ENCODE measurements around the gene ORAI2.
"Not testable (repeated sequence)": the region's sequence is repeated elsewhere in the genome, so short reads cannot be mapped to it uniquely, and the experiment has no call there.

ORAI2 gene

DNA sequence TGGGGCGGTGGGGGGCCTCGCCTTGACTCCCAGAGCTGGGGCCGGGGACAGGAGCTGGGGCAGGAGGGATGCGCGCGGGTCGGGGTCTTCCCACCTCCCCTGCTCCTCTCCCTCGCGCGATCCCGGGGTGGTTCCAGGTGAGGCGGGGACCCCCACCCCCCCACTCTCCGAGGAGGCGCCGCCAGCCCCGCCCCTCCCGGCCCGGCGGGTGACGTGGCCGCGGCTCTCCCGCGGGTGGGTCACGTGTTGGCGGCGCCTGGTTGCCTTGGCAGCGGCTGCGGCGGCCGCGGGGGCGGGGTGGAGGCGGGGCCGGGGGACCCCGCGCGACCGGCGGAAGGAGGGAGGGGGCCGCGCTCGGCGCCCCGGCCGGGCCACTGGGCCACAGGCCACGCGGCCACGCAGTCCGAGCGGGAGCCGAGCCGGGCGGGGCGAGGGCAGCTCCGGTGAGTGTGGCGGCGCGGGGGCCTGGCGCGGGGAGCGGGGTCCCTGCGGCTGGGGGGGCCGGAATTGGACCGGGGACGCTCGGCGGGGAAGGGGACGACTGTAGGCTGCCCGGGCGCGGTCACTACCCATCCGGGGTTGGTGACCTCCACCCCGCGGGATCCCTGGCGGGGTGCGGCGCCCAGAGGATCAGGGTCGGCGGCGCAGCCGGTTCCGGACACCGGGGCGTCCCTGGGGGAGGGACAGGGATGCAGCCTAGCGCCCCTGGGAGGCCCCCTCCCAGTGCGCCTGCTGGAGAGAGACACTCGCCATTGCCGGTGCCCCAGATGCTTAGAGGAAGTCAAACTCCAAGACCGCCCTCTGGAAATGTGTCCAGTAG is at the start of gene ORAI2:
TSS of gene ORAI2 (plus strand) at position 357 of the 820 bp plus-strand sequence. CDS start 5,382 bp downstream, outside the sequence.
- peak; percentile 28 to 72 for DNase-seq

GRCh38 chr7:102387064-102387463 is 46.3 kb upstream of the ORAI2 start:
- no peak for DNase-seq

DNA sequence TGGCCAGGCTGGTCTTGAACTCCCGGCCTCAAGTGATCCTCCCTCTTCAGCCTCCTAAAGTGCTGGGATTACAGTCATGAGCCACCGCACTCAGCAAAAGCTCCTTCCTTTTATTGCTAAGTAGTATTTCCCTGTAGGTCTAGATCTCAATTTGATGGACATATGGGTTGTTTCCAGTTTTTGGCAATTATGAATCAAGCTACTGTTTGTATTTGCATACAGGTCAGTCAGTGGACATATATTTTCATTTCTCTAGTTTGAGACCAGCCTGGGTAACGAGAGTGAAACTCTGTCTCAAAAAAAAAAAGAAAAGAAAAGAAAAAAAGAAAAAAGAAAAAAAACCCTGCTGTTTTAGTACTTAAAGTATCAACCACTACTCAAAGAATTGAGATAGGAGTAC is 43.6 kb upstream of the ORAI2 start:
- DNase-seq, result no peak

DNA sequence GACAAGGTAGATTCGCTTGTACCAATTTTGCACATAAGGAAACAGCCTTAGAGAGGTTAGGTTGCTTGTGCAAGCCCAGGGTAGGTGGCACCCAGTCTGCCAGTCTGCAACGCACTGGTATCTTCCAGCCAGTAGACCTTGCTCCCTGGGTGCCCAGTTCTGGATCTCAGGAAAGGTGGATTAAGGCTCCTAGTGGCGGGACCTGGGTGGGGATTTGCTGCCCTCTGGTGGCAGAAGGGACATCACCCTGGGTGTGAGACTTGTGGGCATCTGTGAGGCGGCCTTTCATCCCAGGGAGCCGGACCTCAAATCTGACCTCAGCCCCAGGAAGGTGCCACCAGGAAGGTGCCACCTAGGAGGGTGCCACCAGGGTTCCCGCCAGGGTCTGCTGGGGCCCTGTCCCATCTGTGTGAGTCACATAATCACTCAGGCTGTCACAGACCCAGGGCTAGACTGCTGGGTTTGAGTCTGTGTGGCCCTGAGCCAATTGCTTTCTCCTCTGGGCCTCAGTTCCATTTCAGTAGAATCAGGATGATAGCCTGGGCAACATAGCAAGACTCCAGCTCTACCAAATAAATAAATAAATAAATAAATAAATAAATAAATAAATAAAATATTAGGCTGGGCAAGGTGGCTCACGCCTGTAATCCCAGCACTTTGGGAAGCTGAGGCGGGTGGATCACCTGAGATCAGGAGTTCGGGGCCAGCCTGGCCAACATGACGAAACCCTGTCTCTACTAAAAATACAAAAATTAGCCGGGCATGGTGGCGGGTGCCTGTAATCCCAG is 42.5 kb upstream of the ORAI2 start:
- DNase-seq, result peak; percentile 41 to 75

DNA sequence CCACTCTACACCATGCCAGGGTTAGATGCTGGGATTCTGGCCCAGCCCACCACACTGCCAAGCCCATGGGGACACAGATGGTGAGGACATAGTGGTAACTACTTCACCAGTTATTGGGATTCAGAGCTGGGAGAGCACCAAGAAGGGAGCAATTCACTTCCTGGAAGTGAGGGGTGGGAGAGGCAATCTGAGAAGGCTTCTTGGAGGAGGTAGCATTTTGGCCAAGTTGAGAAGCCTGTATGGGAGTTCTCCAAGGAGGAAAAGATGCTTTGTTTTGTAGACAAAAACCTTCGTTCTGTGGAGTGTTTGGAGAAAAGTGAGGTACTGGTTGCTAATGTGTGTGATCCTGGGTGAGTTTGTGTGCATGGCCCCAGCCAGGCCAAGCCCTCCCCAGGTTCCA is 41.0 kb upstream of the ORAI2 start:
- no peak for DNase-seq

DNA sequence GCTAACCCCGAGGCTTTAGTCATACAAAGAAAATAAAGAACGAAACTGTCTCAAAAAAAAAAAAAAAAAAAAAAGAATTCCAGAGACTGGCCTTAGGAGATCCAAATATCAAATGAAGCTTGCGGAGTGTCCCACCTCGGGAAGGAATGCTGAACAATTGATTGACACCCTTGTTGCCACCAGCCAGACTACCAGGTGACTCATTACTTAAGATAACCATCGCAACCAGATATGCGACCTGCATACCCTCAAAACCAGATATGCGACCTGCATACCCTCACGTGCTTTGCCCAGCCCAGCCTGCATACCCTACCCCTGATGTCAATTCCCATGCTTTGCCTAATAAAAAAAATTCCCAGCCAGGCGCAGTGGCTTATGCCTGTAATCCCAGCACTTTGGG is 39.9 kb upstream of the ORAI2 start:
- DNase-seq, result no peak

- no peak for DNase-seq
Observed at GRCh38 chr7:102395592-102395872, 37.8 kb upstream of the ORAI2 start.

DNA sequence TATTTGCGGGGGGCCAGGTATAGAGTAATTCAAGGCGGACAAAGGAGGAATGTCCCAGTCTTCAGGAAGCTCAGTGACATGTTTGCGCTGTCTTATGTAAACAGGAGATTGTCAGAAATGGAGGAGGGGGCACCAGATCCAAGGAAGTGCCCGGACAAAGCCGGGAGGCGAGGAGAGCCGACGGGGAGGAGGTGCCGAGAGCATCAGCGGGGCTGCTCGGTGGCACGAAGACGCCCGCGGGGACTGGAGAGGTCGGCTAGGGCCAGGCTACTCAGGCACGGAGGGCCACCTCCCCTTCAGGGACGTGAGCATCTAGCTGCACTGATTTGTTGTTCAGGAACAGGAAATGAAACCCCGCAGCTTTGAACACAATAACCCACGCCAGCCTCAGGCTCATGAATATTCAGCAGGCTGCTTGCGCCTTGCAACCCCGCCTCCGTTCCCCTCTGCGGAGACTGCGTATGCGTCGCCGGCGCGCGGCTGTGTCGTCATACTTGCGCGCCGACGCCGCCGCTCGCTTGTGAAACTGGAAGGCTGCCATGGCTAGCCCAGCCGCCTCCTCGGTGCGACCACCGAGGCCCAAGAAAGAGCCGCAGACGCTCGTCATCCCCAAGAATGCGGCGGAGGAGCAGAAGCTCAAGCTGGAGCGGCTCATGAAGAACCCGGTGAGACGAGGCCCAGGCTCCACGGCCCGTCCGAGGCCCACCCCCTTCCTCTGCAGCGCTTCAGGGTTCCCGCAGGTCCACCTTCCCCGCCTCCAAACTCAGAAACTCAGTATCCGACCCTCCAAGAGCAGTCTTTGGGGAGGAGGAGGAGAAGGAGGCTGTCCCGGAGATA is 37.3 kb upstream of the ORAI2 start, which contains the start of gene PRKRIP1:
TSS of gene PRKRIP1 (plus strand) at position 491 of the 837 bp plus-strand sequence. CDS start at position 540, 49 bp downstream.
- peak; percentile 83 to 90 for DNase-seq

GRCh38 chr7:102396710-102397019 is 36.7 kb upstream of the ORAI2 start:
- no peak for DNase-seq

DNA sequence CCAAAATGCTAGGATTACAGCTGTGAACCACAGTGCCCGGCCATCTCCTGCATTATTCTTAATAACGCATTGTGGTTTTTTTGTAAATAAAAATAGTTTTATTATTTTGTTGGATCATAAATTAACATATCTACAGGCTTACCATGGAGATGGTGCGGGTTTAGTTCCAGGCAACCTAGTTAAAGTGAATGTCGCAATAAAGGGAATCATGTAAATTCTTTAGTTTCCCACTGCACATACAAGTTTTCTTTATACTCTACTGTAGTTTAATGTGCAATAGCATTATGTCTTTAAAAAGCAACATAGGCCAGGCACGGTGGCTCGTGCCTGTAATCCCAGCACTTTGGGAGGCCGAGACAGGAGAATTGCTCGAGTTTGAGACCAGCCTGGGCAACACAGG is 34.8 kb upstream of the ORAI2 start:
- no peak for DNase-seq

GRCh38 chr7:102400360-102400759 is 33.0 kb upstream of the ORAI2 start:
- no peak for DNase-seq

GRCh38 chr7:102403563-102403962 is 29.8 kb upstream of the ORAI2 start:
- DNase-seq, result no peak

DNA sequence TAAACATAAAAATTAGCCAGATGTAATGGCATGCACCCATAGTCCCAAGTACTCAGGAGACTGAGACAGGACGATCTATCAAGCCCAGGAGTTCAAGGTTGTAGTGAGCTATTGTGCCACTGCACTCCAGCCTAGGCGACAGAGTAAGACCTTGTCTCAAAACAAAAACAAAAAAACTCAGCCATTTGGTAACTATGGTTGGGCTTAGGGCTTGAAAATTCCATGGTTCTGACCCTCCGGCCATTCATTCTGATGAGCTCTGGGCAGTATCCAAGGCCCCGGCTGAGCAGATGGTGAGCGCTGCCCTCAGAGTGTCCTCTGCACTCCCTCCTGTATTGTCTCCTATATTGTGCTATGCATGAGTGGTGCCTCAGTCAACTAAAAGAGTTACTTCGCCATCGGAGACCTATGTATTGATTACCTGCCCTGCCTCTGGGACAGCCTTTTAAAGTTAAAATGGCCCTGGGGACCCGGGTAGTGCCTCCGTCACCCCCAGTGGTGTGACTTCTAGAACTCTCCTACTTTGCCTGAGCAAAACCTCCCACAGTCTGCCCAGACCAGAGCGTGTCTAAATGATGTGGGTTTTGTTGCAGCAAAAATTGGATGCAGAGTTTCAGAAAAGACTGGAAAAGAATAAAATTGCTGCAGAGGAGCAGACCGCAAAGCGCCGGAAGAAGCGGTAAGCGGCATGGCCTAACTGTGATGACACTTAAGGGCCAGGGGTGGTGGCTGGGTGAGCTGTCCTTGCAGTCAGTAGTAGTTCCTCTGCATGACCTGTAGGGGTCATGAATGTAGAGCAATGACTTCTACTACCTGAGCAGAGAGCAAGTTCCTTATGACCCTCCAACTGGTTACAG is 29.1 kb upstream of the ORAI2 start:
- no peak for DNase-seq

- DNase-seq, result not testable (repeated sequence)
Observed at GRCh38 chr7:102404862-102405188, 28.6 kb upstream of the ORAI2 start.

- no peak for DNase-seq
Observed at GRCh38 chr7:102407910-102408309, 25.5 kb upstream of the ORAI2 start.

DNA sequence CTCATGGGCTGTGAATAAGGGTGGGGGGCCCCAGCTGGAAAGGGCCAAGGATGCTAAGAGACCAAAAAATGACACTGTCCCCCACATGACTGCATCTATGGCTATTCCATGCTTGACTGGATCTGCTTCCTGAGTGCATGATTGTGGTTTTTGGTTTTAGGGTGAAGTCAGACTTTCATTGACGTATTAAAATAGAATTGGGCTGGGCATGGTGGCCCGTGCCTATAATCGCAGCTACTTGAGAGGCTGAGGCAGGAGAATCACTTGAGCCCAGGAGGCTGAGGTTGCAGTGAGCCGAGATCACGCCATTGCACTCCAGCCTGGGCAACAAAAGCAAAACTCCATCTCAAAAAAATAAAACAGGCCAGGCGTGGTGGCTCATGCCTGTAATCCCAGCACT is 24.8 kb upstream of the ORAI2 start:
- DNase-seq, result not testable (repeated sequence)

DNA sequence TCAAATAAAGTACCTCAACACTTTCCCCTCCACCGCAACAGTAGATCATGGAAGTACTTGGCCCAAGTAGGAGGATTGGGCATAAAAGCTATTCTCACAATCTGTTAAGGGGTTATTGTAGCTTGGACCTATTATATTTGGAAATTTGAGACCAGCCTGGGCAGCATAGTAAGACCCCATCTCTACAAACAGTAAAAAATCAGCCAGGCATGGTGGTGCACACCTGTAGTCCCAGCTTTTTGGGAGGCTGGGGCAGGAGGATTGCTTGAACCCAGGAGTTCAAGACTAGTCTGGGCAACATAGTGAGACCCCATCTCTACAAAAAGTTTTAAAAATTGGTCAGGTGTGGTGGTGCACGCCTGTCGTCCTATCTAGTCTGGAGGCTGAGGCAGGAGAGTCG is 24.0 kb upstream of the ORAI2 start:
- no peak for DNase-seq

DNA sequence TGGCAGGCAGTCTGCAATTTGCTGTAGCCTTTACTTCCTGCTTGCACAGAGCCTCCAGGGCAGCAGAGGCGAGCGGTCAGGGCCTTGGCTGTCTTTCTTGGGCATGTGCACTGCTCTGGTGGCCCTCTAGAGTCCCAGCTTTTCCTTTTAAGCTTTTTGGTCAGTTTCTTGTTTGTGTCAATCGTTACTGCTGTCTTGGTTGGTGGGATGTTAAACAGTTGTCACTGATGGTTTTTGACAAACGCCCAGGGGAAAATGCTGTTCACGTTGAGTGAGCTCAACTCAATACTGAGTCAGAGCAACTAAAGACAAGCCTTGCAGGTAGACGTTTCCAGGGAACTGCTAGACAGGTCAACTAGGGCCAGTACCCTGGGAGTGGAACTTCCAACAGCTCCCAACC is 23.3 kb upstream of the ORAI2 start:
- DNase-seq, result no peak

DNA sequence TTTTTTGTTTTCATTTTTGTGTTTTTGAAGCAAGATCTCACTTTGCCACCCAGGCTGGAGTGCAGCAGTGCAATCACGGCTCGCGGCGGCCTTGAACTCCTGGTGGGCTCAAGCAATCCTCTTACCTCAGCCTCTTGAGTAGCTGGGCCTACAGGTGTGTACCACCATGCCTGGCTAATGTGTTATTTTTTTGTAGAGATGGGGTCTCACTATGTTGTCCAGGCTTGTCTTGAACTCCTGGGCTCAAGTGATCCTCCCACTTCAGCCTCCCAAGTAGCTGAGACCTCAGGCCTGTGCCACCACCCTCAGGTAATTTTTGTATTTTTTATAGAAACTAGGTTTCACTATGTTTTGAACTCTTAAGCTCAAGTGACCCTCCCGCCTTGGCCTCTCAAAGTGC is 22.5 kb upstream of the ORAI2 start:
- DNase-seq, result no peak

GRCh38 chr7:102412548-102412947 is 20.8 kb upstream of the ORAI2 start:
- DNase-seq, result peak; percentile 15 to 21

DNA sequence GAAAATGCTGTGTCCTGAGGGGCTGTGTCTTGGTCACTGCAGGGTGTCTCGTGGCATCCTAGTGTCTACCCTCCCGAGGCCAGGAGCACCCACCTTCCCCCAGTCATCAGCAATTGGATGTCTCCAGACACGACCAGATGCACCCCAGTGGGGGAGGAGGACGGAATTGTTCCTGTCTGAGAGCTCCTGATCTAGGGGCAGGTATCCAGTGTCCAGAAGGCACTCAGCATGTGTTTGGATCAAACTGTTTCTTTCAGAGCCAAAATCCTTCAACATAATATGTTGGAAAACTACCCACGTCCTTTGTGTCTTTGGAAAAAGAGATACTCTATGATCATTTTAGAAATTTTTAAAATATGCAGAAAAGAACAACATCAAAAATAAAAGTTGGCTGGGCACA is 20.3 kb upstream of the ORAI2 start:
- DNase-seq, result no peak

DNA sequence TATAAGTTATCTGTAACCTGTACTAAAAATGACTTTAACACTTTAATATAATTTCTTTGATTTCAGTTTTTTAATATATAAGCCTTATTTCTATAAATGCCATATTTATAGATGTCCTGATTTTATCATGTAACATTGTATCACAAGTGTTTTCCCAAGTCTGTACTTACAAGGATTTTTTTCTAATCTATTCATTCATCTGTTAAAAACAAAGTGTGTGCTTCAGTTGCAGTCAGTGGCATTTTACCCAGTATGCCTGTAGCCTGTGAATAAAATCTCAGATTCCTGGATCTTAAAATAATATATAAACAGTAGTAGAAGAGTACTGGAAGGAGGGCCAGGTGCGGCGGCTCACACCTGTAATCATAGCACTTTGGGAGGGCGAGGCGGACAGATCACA is 19.8 kb upstream of the ORAI2 start:
- no peak for DNase-seq
